NCI-H774 (cell line): Measurements from ENCODE around the gene TMEM117.

Experiments used
- DNase-seq: peaks from one replicate; lab custom pipeline; 2025; lab: John Stamatoyannopoulos, UW

Gene TMEM117

DNA sequence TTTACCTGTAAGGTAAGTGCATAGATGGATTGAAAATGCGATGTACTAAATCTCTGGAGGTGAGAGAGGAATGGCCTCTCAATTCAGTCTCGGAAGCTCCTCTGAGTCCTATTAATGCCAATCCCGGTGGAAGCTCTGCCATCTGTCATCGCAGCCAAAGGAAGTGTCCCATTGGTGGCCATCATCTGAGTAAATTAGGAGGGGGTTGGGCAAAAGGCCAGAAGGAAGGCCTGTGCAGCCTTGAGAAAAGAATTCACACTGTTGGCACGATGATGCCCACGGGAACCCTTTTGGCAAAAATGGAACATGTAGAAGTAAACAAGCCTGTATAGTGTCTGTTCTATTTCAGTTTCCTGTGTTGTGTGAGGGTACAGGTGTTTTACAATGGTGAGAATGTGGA lies 545.5 kb downstream of the TMEM117 start:
- no peak for DNase-seq

DNA sequence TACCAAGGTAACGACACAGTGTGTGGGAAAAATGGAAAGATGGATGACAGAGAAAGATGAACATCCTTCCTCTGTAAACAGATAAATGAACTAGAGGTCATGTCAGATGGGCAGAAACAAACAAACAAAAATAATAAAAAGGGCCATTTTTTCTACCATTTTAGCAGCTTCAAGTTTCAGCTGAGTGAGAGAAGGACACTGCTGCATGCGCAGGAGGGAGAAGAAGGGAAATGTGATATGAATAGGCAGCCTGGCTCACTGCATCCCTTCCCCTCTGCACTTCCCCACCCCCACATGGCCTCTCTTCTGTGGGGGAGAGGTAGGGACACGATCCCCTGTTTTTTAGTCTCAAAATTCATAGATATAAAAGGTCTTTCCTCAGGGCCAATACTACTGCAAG lies 548.3 kb downstream of the TMEM117 start:
- no peak for DNase-seq

GRCh38 chr12:44385964-44386363 lies 550.1 kb downstream of the TMEM117 start:
- no peak for DNase-seq

DNA sequence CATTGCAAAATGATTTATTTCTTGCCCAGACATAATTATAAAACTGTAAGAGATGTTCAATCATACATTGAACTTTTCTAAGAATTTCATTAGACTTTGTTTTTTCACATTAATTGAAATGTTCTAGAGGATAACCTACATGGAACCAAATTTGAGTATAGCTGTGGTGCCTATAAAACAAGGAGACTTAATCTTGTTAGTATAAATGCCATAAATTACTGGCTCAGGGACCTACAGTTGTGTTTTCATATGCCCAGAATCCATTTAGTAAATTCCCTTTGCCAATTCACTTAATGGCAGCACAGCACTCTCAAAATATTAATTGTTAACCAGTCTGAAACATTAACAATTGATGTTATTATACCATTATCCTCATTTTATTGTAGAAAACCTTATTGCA lies 551.7 kb downstream of the TMEM117 start:
- no peak for DNase-seq

GRCh38 chr12:44389038-44389437 lies 553.2 kb downstream of the TMEM117 start:
- DNase-seq: no peak

DNA sequence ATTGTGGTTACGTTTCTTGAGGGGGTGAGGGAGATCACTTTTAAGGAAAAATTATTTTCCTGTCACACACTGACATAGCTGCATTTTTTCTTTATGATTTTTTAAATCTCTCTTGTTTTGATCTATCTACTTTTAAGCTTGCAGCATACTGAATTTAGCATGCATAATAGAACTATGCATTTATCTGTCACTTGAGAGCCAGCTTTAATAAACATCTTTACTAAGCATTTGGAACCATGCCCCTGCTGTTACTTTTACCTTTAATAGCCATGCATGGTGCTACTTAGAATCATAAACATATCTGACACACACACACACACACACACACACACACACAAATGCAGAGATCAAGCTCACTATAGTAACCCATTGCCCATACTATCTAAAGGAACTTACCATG lies 554.0 kb downstream of the TMEM117 start:
- DNase-seq: no peak

DNA sequence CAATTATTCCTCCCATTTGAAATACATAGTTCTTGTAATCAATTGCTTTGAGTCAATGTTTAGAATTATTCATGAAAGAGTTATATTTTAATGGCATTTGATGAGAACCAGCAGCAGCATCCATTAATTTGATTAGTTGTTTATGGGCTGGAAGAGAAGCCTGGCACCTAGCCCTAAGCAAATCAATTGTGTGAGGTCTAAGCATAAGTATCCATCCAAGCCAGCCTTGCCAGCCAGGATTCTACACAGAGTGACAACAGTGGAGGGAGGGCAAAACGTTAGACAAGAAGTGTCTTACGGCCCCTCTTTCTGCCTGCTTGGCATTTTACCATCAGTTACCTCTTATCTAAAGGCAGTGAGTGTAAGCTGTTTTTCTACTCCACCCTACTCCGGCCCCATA lies 561.8 kb downstream of the TMEM117 start:
- no peak for DNase-seq

DNA sequence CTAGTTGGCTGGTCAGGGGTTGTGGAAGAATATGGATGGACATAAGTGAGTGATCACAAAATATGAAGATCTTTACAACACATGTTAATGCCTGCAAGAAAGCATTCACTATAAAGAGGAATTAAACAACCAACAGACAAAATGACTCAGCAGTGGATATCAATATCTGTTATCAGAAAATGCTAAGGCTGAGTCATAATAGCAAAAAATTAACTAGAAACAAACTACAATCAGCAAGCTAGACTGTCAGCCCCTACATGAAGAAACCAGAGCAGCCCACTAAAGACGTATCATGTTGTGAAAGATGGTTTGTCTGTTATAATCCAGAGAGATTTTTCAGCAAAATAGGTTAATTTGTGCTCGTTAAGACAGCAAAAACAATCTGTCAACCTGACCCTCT lies 567.3 kb downstream of the TMEM117 start:
- DNase-seq: no peak

DNA sequence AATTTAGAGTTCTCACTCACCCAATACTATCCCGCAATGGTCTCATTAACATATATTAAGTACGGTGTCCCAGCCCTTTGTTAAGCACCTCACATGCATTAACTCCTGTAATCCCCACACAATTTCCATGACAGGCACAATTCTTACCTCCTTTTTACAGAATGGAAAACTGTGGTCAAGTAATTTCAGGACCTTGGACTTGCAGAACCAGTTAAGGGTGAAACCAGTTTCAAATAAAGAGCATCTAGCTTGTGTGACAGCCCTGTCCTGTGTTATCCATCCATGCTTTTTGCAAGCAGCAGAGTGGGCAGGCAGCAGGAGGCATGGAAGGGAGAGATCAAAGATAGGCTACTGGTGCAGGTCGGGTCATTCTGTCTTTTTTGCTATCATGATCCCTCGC lies 569.4 kb downstream of the TMEM117 start:
- DNase-seq: no peak

GRCh38 chr12:44422559-44422958 lies 586.7 kb downstream of the TMEM117 start:
- DNase-seq: no peak

DNA sequence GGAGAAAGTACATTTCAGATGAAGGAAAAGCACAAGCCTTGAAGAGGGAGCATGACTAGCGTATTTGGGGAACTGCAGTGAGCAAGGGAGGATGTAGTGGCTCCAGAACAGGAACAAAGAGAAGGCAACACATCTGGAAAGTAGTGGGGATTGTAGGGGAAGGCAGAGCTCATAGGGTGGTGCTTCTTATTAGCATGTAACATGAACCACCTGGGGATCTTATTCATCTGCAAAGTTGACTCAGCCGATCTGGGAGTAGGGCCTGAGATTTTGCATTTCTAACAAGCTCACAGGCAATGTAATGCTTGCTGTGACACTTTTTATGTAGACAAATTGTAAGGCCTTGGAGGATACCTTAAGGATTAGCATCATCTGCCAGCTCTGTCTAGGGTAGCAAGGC lies 592.9 kb downstream of the TMEM117 start:
- no peak for DNase-seq

DNA sequence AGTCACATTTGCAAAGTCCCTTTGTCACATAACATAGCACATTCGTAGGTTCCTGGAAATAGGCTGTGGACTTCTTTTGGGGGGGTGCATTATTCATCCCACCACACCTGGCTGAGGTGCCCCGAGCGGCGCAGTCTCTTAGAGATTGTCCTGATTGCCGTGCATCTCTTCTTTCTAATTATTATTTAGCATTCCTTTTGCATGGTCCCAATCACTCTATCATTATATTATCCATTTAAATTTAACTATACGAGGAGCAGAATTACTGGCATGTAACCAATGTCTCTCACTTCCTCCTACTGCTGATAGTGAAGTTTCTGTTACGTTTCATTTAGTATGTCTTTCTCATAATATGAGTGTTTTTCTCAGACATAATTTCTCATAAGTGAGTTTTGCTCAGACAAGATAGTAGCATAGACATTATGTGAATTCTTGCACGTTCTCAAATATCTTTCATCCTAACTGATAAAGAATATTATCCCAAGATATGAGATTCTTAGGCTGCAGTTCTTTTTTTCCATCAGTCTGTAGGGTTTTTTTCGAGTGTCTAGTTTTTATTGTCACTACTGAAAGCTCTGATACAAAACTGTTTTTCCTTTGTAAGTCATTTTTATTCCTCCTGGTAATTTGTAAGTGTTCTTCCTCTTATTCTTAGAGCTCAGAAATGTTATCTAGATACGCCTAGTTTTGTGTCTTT lies 595.9 kb downstream of the TMEM117 start:
- DNase-seq: no peak

- DNase-seq: no peak
Measured at GRCh38 chr12:44433659-44434058, 597.8 kb downstream of the TMEM117 start.

- no peak for DNase-seq
Measured at GRCh38 chr12:44436756-44437155, 600.9 kb downstream of the TMEM117 start.
